Hematopoietic multipotent progenitor cell treated with erythropoietin and hydrocortisone succinate and interleukin-3 and kit ligand, for 8 days (in vitro differentiated cells): Measurements from ENCODE around the gene VTCN1.
"Not testable (repeated sequence)": the region's sequence is repeated elsewhere in the genome, so short reads cannot be mapped to it uniquely, and the experiment has no call there.

Experiments used
- DNase-seq: peaks from one replicate; pipeline ENCODE4 v3.0.0-alpha.2; 2015

Gene VTCN1

GRCh38 chr1:117121589-117122329 lies 89.0 kb downstream of the VTCN1 start, which contains the start of gene TRIM45:
Gene TRIM45 (minus strand): TSS chr1:117121749. CDS start chr1:117121201, 548 bp downstream.
- peak; percentile 95 for DNase-seq

GRCh38 chr1:117120774-117121588 lies 89.7 kb downstream of the VTCN1 start:
- no peak for DNase-seq

GRCh38 chr1:117119144-117119543 lies 91.6 kb downstream of the VTCN1 start:
- DNase-seq: not testable (repeated sequence)

GRCh38 chr1:117118137-117118536 lies 92.6 kb downstream of the VTCN1 start:
- no peak for DNase-seq

GRCh38 chr1:117117697-117118096 lies 93.0 kb downstream of the VTCN1 start:
- DNase-seq: no peak

GRCh38 chr1:117116784-117117130 lies 94.0 kb downstream of the VTCN1 start:
- no peak for DNase-seq

GRCh38 chr1:117116090-117116783 lies 94.5 kb downstream of the VTCN1 start:
- no peak for DNase-seq

- no peak for DNase-seq
Observed at GRCh38 chr1:117114877-117115276, 95.8 kb downstream of the VTCN1 start.

- DNase-seq: no peak
Observed at GRCh38 chr1:117113199-117113598, 97.5 kb downstream of the VTCN1 start.

GRCh38 chr1:117112047-117112717 lies 98.5 kb downstream of the VTCN1 start:
- no peak for DNase-seq

- DNase-seq: no peak
Observed at GRCh38 chr1:117110774-117111173, 100.0 kb downstream of the VTCN1 start.

GRCh38 chr1:117107364-117107763 lies 103.4 kb downstream of the VTCN1 start:
- DNase-seq: no peak

GRCh38 chr1:117106478-117106877 lies 104.2 kb downstream of the VTCN1 start:
- no peak for DNase-seq

GRCh38 chr1:117105722-117106121 lies 105.0 kb downstream of the VTCN1 start:
- DNase-seq: no peak

- no peak for DNase-seq
Observed at GRCh38 chr1:117104986-117105385, 105.7 kb downstream of the VTCN1 start.

- DNase-seq: not testable (repeated sequence)
Observed at GRCh38 chr1:117101858-117102257, 108.9 kb downstream of the VTCN1 start.

- no peak for DNase-seq
Observed at GRCh38 chr1:117101334-117101733, 109.4 kb downstream of the VTCN1 start.

GRCh38 chr1:117098287-117098890 lies 112.3 kb downstream of the VTCN1 start:
- no peak for DNase-seq

GRCh38 chr1:117097443-117097842 lies 113.3 kb downstream of the VTCN1 start:
- no peak for DNase-seq

- no peak for DNase-seq
Observed at GRCh38 chr1:117096951-117097408, 113.7 kb downstream of the VTCN1 start.

- no peak for DNase-seq
Observed at GRCh38 chr1:117094841-117095604, 115.7 kb downstream of the VTCN1 start.
